SJCRH30 (cell line): ENCODE data around the gene CORT. TPM values are rescaled to one million over a fixed set of nuclear protein-coding genes. Genes with fewer than 3 reads are reported as not detected.

Experiments
- DNase-seq, 2 experiments: peaks; one replicate each; pipeline ENCODE4 v3.0.0-alpha.2; 2015 to 2020
- H3K27ac ChIP-seq: fragments of 250-450 bp; sonication (Bioruptor Pico); 2 replicates; pipeline ENCODE4 v1.5.1; 2020; ENCODE audit warnings: mild to moderate bottlenecking, moderate library complexity
- H3K27me3 ChIP-seq: fragments of 250-450 bp; sonication (Bioruptor Pico); 2 replicates; pipeline ENCODE4 v1.5.1; 2020; ENCODE audit warnings: mild to moderate bottlenecking, moderate library complexity
- H3K36me3 ChIP-seq: fragments of 250-450 bp; sonication (Bioruptor Pico); 2 replicates; pipeline ENCODE4 v1.5.1; 2020; ENCODE audit warnings: mild to moderate bottlenecking, moderate library complexity
- H3K4me1 ChIP-seq: fragments of 250-450 bp; sonication (Bioruptor Pico); 2 replicates; pipeline ENCODE4 v1.5.1; 2020; ENCODE audit warnings: mild to moderate bottlenecking, moderate library complexity
- H3K4me3 ChIP-seq: fragments of 250-450 bp; sonication (Bioruptor Pico); 2 replicates; pipeline ENCODE4 v1.5.1; 2020; ENCODE audit warnings: mild to moderate bottlenecking, moderate library complexity
- H3K9me3 ChIP-seq: fragments of 250-450 bp; sonication (Bioruptor Pico); replicated peaks from 2 replicates; pipeline ENCODE4 v1.5.1; 2020; ENCODE audit warnings: mild to moderate bottlenecking, moderate library complexity
- total RNA-seq: library from RNA; depleted of rRNA; stranded (reverse); fragments of >200 nt; shearing (Covaris generic); gene quantifications from 2 replicates; pipeline ENCODE4 v1.2.3, GENCODE V29; 2014

The CORT gene
- total RNA-seq, 1 experiment from 2014 or later, result 0.30 TPM

DNA sequence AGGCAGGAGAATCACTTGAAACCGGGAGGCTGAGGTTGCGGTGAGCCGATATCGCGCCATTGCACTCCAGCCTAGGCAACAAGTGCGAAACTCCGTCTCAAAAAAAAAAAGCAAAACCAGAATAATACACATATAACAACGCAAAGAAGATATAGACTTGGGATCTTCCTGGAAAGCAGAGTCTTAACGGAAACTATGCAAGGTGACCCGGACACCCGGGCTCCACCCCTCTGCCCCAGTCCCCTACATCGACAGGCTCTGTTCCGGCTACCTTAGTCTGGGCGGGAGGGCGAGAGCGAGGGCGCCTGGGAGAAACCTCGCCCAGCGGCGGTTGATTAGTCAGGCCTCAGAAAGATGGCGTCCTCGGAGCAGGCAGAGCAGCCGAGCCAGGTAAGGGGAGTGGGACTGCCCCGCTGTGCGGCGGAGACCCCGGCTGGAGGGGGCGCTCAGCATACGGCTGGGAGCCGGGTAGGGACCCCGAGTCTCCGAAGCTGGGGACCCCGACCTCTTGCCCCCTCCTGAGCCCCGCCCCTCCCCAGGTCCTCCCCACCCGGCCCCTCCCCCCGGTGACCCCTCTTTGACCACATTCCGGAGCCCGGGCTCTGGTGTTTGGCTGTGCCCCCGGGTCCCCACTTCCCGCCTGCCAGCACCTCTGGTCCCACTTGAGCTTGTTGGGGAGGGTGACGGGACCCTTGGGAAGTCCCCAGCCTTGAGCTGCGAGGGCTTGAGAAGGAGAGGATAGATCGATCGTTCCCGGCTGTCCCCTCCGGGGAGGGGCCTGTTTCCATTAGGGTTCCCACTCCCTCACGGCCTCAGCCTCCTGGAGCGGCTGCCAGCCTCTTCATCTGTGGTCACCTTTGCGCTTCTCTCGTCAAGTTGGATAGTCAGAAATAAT is 25.0 kb downstream of the CORT start, which contains the start of gene PEX14:
PEX14 (plus strand) TSS at position 338 of the 895 bp plus-strand sequence; CDS start at position 355, 17 bp downstream.
- H3K27me3 ChIP-seq, result no peaks in the 10 kb centered on the region
- no peaks in the 10 kb centered on the region; the same call in 1 of the 2 replicates for H3K36me3 ChIP-seq
- H3K27ac ChIP-seq, result peak within 1 kb of the TSS; percentile 53
- no peaks in the 10 kb centered on the region for H3K9me3 ChIP-seq
- H3K4me1 ChIP-seq, result peaks cover 8% of the 10 kb centered on the region; the same call in 1 of the 2 replicates
- peak within 1 kb of the TSS; percentile 81 for H3K4me3 ChIP-seq
- DNase-seq, result peak; percentile 93 to 94

DNA sequence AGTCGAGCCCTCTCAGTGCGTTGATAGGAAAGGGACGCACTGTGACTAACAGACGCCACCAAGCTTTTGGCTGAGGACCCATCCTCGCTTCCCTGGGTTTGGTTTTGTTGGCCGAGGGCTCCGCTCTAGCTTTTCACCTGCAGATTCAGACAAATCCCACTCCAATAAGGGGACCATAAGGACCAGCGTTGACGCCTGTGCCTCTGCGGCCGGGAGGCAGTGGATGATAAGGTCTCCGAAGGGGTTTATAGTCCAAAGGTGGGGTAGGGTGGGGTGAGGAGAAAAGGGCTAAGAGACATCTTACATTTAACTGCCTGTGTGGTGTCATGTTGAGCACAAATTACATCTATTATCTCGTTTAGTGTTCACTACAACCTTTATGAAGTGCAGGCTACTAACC is 25.7 kb downstream of the CORT start:
- H3K9me3 ChIP-seq, result no peaks in the 10 kb centered on the region
- H3K27me3 ChIP-seq, result no peaks in the 10 kb centered on the region
- H3K4me3 ChIP-seq, result peak overlapping the region; percentile 81
- no peaks in the 10 kb centered on the region for H3K36me3 ChIP-seq
- peaks cover 8% of the 10 kb centered on the region; the same call in 1 of the 2 replicates for H3K4me1 ChIP-seq
- DNase-seq, result no peak
- peak overlapping the region; percentile 53 for H3K27ac ChIP-seq

- H3K27me3 ChIP-seq, result no peaks in the 10 kb centered on the region
- H3K36me3 ChIP-seq, result no peaks in the 10 kb centered on the region
- no peak for DNase-seq
- no peak overlapping the region for H3K4me3 ChIP-seq
- H3K4me1 ChIP-seq, result peaks cover 3% of the 10 kb centered on the region; the same call in 1 of the 2 replicates
- no peaks in the 10 kb centered on the region for H3K9me3 ChIP-seq
- H3K27ac ChIP-seq, result no peak overlapping the region
Observed at GRCh38 chr1:10479296-10479695, 29.5 kb downstream of the CORT start.

DNA sequence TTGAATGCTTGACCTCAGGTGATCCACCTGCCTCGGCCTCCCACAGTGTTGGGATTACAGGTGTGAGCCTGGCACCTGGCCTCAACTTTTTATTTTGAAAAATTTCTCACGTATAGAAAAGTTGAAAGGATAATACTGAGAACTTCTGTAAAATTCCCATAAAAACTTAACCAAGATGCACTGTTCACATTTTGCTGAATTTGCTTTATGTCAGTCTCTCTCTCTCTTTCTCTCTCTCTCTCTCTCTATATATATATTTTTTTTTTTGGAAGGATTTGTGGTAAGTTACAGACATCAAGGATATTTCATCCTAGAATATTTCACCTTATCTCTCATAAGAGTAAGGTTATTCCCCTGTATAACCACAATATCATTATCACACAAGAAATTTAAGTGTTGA is 30.8 kb downstream of the CORT start:
- H3K36me3 ChIP-seq, result 0 out of 2 replicates have a peak, but pooled peaks cover 2% of the 10 kb centered on the region

GRCh38 chr1:10484521-10484920 is 34.7 kb downstream of the CORT start:
- H3K27me3 ChIP-seq, result no peaks in the 10 kb centered on the region
- H3K36me3 ChIP-seq, result peaks cover 5% of the 10 kb centered on the region; the same call in 1 of the 2 replicates
- H3K9me3 ChIP-seq, result 0 out of 2 replicates have a peak, but pooled peaks cover 3% of the 10 kb centered on the region
- no peak for DNase-seq
- no peaks in the 10 kb centered on the region for H3K4me1 ChIP-seq
- no peak overlapping the region for H3K27ac ChIP-seq
- H3K4me3 ChIP-seq, result no peak overlapping the region

More for the DNA sequence above, 30.8 kb downstream of the CORT start:
- no peaks in the 10 kb centered on the region for H3K27me3 ChIP-seq
- no peak overlapping the region for H3K4me3 ChIP-seq
- DNase-seq, result no peak
- H3K27ac ChIP-seq, result no peak overlapping the region
- peaks cover 3% of the 10 kb centered on the region; the same call in 1 of the 2 replicates for H3K4me1 ChIP-seq
- no peaks in the 10 kb centered on the region for H3K9me3 ChIP-seq

DNA sequence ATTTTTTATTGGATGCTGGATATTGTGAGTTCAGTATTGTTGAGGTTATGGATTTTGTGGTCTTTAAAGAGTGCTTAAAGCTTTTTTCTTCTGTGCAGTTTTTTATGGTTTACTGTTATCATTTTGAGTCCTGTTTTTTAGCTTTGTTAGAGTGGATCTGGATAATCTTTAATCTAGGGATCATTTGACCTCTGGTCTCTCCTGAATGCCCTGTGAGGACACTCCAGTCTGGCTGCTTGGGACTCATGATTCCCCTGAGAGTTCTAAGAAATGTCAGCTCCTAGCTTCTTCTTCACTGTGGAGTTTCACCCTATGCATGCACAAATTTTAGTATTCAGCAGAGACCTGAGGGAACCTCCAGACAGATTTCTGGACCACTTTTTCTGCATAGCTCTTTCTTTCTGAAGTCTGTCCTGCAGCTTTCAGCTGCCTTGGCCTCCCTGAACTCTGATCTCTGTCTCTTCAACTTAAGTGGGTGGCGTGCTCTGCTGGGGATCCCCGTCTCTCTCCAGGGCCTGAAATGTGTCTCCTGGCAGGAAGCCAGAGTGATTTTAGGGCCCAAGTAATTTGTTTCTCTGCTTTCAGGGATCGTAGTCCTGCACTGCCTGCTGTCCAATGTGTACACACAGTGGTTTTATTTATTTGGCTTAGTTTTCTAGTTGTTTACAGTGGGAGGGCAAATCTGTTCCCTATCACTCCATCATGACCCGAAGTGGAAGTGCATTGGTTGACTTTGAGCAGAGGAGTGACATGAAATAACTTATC is 39.6 kb downstream of the CORT start:
- Histone ChIP-seq H3K4me3 (no peak overlapping the region), H3K36me3 (peaks cover 11% of the 10 kb centered on the region; the same call in 1 of the 2 replicates), H3K27ac (no peak overlapping the region), H3K27me3 (no peaks in the 10 kb centered on the region), H3K4me1 (no peaks in the 10 kb centered on the region), H3K9me3 (0 out of 2 replicates have a peak, but pooled peaks cover 3% of the 10 kb centered on the region)
- DNase-seq, result no peak

DNA sequence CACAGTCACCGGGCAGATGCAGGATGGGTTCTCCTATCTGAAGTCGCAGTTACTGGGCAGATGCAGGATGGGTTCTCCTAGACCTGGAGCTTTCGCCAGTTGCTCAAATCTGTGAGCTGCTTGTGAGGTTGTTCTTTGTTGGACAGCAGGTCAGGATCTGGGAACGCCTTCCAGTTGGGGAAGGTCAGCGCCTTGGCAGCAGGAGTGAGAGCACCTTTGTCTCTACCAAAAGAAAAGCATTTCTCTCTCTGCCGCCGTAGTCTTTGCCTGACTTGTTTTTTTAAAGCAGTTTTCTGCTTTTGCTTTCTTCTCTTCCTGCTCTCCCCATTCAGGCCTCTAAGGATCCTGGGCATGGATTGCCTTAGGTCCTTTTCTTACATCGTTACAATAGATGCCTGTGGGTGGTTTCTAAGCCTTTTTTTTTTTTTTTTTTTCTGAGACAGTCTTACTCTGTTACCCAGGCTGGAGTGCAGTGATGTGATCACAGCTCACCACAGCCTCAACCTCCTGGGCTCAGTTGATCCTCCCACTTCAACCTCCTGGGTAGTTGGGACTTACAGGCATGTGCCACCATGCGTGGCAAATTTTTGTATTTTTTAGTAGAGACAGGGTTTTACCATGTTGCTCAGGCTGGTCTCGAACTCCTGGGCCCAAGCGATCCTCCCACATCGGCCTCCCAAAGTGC is 40.6 kb downstream of the CORT start:
- H3K27me3 ChIP-seq, result no peaks in the 10 kb centered on the region
- H3K36me3 ChIP-seq, result peaks cover 10% of the 10 kb centered on the region; the same call in 1 of the 2 replicates
- H3K4me1 ChIP-seq, result no peaks in the 10 kb centered on the region
- 0 out of 2 replicates have a peak, but pooled peaks cover 3% of the 10 kb centered on the region for H3K9me3 ChIP-seq
- H3K27ac ChIP-seq, result no peak overlapping the region
- no peak for DNase-seq
- H3K4me3 ChIP-seq, result no peak overlapping the region

GRCh38 chr1:10494418-10494753 is 44.6 kb downstream of the CORT start:
- Histone ChIP-seq H3K9me3 (no peaks in the 10 kb centered on the region), H3K4me3 (no peak overlapping the region), H3K4me1 (no peaks in the 10 kb centered on the region), H3K27ac (no peak overlapping the region), H3K27me3 (no peaks in the 10 kb centered on the region), H3K36me3 (peaks cover 11% of the 10 kb centered on the region; the same call in 1 of the 2 replicates)
- DNase-seq, result no peak

- Histone ChIP-seq H3K27me3 (no peaks in the 10 kb centered on the region), H3K9me3 (no peaks in the 10 kb centered on the region), H3K36me3 (peaks cover 7% of the 10 kb centered on the region; the same call in 1 of the 2 replicates), H3K4me1 (no peaks in the 10 kb centered on the region), H3K27ac (no peak overlapping the region), H3K4me3 (no peak overlapping the region)
- peak; percentile 66 to 87 for DNase-seq
Observed at GRCh38 chr1:10494754-10495474, 45.1 kb downstream of the CORT start.

DNA sequence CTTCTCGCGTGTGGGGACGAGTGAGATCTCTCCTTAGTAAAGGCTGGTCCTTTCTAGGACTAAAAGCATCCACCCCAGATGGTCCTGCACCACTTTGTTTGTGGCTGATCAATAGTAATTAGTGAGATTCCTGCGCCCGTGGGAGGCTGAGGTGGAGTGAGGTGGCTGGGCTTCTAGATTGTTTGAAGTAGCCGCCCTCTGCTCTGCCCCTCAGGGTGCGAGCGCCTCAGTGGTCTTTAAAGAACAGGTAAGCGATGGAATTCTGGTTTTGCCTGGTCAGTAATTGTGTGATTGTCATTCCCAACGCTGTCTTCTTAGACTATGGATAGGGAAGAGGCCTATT is 45.6 kb downstream of the CORT start:
- Histone ChIP-seq H3K4me1 (no peaks in the 10 kb centered on the region), H3K27ac (no peak overlapping the region), H3K4me3 (no peak overlapping the region), H3K9me3 (no peaks in the 10 kb centered on the region), H3K27me3 (no peaks in the 10 kb centered on the region), H3K36me3 (peaks cover 6% of the 10 kb centered on the region; the same call in 1 of the 2 replicates)
- DNase-seq, result no peak

- Histone ChIP-seq H3K4me3 (no peak overlapping the region), H3K36me3 (peaks cover 6% of the 10 kb centered on the region; the same call in 1 of the 2 replicates), H3K9me3 (no peaks in the 10 kb centered on the region), H3K27ac (no peak overlapping the region), H3K27me3 (no peaks in the 10 kb centered on the region), H3K4me1 (no peaks in the 10 kb centered on the region)
- no peak for DNase-seq
Observed at GRCh38 chr1:10495952-10496351, 46.1 kb downstream of the CORT start.

DNA sequence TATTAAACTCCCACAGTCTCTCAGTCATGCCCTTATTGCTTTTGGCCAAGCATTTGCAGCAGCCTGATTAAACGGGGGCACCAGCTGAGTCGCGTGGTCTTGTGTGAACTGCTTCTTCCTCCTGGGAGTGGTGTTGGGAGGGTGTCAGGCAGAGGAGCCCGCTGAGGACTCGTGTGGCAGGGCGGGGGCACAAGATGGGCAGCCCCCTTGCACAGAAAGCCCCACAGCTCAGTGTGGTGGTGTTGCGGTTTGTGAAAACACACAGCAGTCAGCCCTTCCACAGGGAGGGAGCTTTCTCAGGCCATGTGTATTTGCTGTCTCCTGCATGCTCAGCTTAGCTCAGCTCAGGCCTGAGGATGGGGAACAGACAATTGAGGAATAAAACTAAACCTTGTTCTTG is 47.3 kb downstream of the CORT start:
- Histone ChIP-seq H3K4me3 (no peak overlapping the region), H3K4me1 (no peaks in the 10 kb centered on the region), H3K27me3 (no peaks in the 10 kb centered on the region), H3K36me3 (peaks cover 6% of the 10 kb centered on the region; the same call in 1 of the 2 replicates), H3K9me3 (no peaks in the 10 kb centered on the region), H3K27ac (no peak overlapping the region)
- DNase-seq, result no peak

- peaks cover 6% of the 10 kb centered on the region; the same call in 1 of the 2 replicates for H3K36me3 ChIP-seq
Observed at GRCh38 chr1:10498231-10498630, 48.4 kb downstream of the CORT start.

More at GRCh38 chr1:10498231-10498630, 48.4 kb downstream of the CORT start:
- Histone ChIP-seq H3K4me3 (no peak overlapping the region), H3K27me3 (no peaks in the 10 kb centered on the region), H3K4me1 (no peaks in the 10 kb centered on the region), H3K9me3 (no peaks in the 10 kb centered on the region), H3K27ac (no peak overlapping the region)
- no peak for DNase-seq
